ENCODE data around the gene MACROD1. TPM values are rescaled to one million over a fixed set of nuclear protein-coding genes. Genes with fewer than 3 reads are reported as not detected.

The MACROD1 gene
- total and polyA plus RNA-seq, 2 donors (not counting 3 experiments of a cell fraction or from before 2014, with no cell fraction given) = 11.0 to 16.2 TPM

DNA sequence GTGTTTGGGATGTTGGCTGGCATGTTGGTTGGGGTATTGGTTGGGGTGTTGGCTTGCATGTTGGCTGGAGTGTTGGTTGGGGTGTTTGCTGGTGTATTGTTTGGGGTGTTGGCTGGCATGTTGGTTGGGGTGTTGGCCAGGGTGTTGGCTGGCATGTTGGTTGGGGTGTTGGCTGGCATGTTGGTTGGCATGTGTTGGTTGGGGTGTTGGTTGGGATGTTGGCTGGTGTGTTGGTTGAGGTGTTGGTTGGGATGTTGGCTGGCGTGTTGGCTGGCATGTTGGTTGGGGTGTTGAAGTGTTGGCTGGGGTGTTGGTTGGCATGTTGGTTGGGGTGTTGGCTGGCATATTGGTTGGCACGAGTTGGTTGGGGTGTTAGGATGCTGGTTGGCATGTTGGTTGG, 155.1 kb downstream of the MACROD1 start:
- Histone ChIP-seq H3K9me1 (replicated peaks; ENCODE audit: control insufficient read depth, extremely low read depth, insufficient read depth, low read length) (no peaks in the 10 kb centered on the region), H2AFZ (ENCODE audit: low read depth, low read length) (no peak overlapping the region), H3K9me3 (replicated peaks; ENCODE audit: control insufficient read depth, insufficient read depth, low read length) (no peaks in the 10 kb centered on the region), H4K20me1 (replicated peaks; ENCODE audit: control insufficient read depth, extremely low read depth, insufficient read depth, low read length) (no peaks in the 10 kb centered on the region), H3K27ac (ENCODE audit: insufficient read depth, low read depth, low read length) (no peak overlapping the region), H3K79me2 (ENCODE audit: control insufficient read depth, insufficient read depth, low read length) (no peaks in the 10 kb centered on the region), H3K4me2 (ENCODE audit: insufficient read depth, low read length) (no peak overlapping the region), H3K9ac (replicated peaks; ENCODE audit: extremely low read depth, insufficient read depth, low read length) (no peak overlapping the region), H3K4me1 (ENCODE audit: control insufficient read depth, extremely low read depth, insufficient read depth, low read length) (peaks cover 10% of the 10 kb centered on the region), H3K36me3 (ENCODE audit: control insufficient read depth in 2 of 2, extremely low read depth in 1 of 2, insufficient read depth in 2 of 2, low read length in 2 of 2) (no peaks in the 10 kb centered on the region), H3K4me3 (replicated peaks in 1 of 3; ENCODE audit: insufficient read depth in 1 of 3, low read depth in 1 of 3, low read length in 3 of 3) (no peak overlapping the region), H3K27me3 (ENCODE audit: control insufficient read depth in 2 of 2, insufficient read depth in 2 of 2, low read length in 2 of 2) (no peaks in the 10 kb centered on the region)
- intact Hi-C loops (cut with micrococcal nuclease) (no loop called here), dilution Hi-C loops (cut with MboI; ENCODE audit: extremely low pct_ligation_motif_present, low sequenced_read_pairs) (no loop called here)
- BruUV-seq (replicated peaks) = no TSS peak
- no peak for FAIRE-seq
- TF ChIP-seq MYC (IDR thresholded peaks at IDR 0.05; ENCODE audit: low read depth, low read length) (no peak), POLR2A (IDR thresholded peaks at IDR 0.05; ENCODE audit: low read depth, low read length) (no peak), FOS (IDR thresholded peaks at IDR 0.05; ENCODE audit: borderline replicate concordance, insufficient read depth, low read length) (no peak), POLR2AphosphoS5 (IDR thresholded peaks at IDR 0.05; ENCODE audit: insufficient read depth, low read depth, low read length) (no peak), JUN (IDR thresholded peaks at IDR 0.05; ENCODE audit: borderline replicate concordance, insufficient read depth, insufficient read length, low read depth) (no peak), EZH2 (IDR thresholded peaks at IDR 0.05; ENCODE audit: borderline replicate concordance, low read depth, low read length, severe bottlenecking) (no peak)
- TF ChIP-seq, protein P1, sequence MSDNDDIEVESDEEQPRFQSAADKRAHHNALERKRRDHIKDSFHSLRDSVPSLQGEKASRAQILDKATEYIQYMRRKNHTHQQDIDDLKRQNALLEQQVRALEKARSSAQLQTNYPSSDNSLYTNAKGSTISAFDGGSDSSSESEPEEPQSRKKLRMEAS (IDR thresholded peaks at IDR 0.05; ENCODE audit: insufficient read depth, insufficient read length) = no peak
- TF ChIP-seq, protein P2, sequence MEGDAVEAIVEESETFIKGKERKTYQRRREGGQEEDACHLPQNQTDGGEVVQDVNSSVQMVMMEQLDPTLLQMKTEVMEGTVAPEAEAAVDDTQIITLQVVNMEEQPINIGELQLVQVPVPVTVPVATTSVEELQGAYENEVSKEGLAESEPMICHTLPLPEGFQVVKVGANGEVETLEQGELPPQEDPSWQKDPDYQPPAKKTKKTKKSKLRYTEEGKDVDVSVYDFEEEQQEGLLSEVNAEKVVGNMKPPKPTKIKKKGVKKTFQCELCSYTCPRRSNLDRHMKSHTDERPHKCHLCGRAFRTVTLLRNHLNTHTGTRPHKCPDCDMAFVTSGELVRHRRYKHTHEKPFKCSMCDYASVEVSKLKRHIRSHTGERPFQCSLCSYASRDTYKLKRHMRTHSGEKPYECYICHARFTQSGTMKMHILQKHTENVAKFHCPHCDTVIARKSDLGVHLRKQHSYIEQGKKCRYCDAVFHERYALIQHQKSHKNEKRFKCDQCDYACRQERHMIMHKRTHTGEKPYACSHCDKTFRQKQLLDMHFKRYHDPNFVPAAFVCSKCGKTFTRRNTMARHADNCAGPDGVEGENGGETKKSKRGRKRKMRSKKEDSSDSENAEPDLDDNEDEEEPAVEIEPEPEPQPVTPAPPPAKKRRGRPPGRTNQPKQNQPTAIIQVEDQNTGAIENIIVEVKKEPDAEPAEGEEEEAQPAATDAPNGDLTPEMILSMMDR (IDR thresholded peaks at IDR 0.05; ENCODE audit: extremely low read depth in 1 of 2, insufficient read depth in 1 of 2, low read depth in 1 of 2, low read length in 2 of 2) = no peak
- POLR2A ChIA-PET = no interaction called here
- no peak for DNase-seq (ENCODE audit: low read depth, low spot score)
- CTCF ChIA-PET = no interaction called here

Measured in endothelial cell of umbilical vein (primary cell).